GM19035 (cell line): ENCODE results near the gene TEDC1.

ENCODE experiments used
- ATAC-seq: cut with Tn5 transposase; IDR thresholded peaks from one replicate; pipeline ENCODE4 v1.9.1; 2021; ENCODE audit not compliant: unreplicated experiment

The TEDC1 gene

GRCh38 chr14:105484069-105484996, 6.7 kb upstream of the TEDC1 start:
- no peak for ATAC-seq

- no peak for ATAC-seq
These were observed 6.1 kb upstream of the TEDC1 start for GRCh38 chr14:105484997-105485393.

- ATAC-seq, result no peak
These were observed 5.3 kb upstream of the TEDC1 start for GRCh38 chr14:105485739-105486162.

GRCh38 chr14:105486163-105486973, 4.7 kb upstream of the TEDC1 start, which contains the start of gene CRIP1:
Gene CRIP1, plus strand, starts transcription at chr14:105486886. Its CDS starts 374 bp downstream, at chr14:105487260.
- no peak for ATAC-seq

GRCh38 chr14:105486974-105487448, 4.0 kb upstream of the TEDC1 start:
- no peak for ATAC-seq

- ATAC-seq, result no peak
These were observed 3.5 kb upstream of the TEDC1 start for GRCh38 chr14:105487449-105487985.

- ATAC-seq, result no peak
These were observed 2.9 kb upstream of the TEDC1 start for GRCh38 chr14:105487986-105488777.

GRCh38 chr14:105488781-105489541, 2.1 kb upstream of the TEDC1 start:
- ATAC-seq, result no peak

- no peak for ATAC-seq
These were observed 1.3 kb upstream of the TEDC1 start for GRCh38 chr14:105489542-105490266.

- peak; percentile 1 for ATAC-seq
These were observed 827 bp upstream of the TEDC1 start for GRCh38 chr14:105490267-105490571.

GRCh38 chr14:105491366-105491973, 424 bp downstream of the TEDC1 start:
- ATAC-seq, result peak; percentile 8

GRCh38 chr14:105492031-105492970, 1.3 kb downstream of the TEDC1 start:
- no peak for ATAC-seq

GRCh38 chr14:105492971-105493871, 2.2 kb downstream of the TEDC1 start:
- no peak for ATAC-seq

- ATAC-seq, result no peak
These were observed 3.0 kb downstream of the TEDC1 start for GRCh38 chr14:105493921-105494605.

GRCh38 chr14:105494606-105494929, 3.5 kb downstream of the TEDC1 start:
- ATAC-seq, result no peak
